Peyer's patch (tissue), 4 donors: Measurements from ENCODE around the gene ASB13.

Source experiments
- POLR2A ChIP-seq, 2 donors: fragments of 450-650 bp; IDR thresholded peaks; one replicate each; pipeline ENCODE4 v1.5.1; 2017; ENCODE audit warnings: antibody characterized with exemption in 2 of 2, mild to moderate bottlenecking in 2 of 2, moderate library complexity in 2 of 2
- TF ChIP-seq, protein P1 (sequence below), 6 experiments: fragments of 450-650 bp in 4 of 6; fragments of 200-600 bp in 2 of 6; sonication (generic) in 1 of 6; IDR thresholded peaks; one replicate each; pipeline ENCODE4 v1.5.1; 2017 to 2019; ENCODE audit warnings: antibody characterized with exemption in 6 of 6, mild to moderate bottlenecking in 3 of 6, moderate library complexity in 1 of 6

DNA sequence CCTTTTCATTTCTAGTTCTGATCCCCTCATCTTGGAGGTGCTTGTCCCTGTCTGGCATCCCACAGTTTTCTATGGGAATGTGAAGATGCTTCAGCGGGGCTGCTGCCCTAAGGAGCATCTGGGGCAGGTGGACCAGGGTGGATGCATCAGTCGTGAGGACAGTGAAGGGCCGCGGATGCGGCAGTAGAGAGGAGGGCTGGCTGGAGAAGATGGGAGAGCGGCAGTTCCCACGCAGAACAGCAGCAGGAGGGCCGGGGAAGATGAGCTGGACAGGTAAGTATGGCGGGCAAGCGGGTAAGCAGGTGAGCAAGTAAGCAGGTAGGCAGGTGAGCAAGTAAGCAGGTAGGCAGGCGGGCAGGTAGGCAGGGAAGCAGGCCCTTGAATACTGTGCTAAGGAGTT lies 48.9 kb downstream of the ASB13 start:
- TF ChIP-seq, protein P1, sequence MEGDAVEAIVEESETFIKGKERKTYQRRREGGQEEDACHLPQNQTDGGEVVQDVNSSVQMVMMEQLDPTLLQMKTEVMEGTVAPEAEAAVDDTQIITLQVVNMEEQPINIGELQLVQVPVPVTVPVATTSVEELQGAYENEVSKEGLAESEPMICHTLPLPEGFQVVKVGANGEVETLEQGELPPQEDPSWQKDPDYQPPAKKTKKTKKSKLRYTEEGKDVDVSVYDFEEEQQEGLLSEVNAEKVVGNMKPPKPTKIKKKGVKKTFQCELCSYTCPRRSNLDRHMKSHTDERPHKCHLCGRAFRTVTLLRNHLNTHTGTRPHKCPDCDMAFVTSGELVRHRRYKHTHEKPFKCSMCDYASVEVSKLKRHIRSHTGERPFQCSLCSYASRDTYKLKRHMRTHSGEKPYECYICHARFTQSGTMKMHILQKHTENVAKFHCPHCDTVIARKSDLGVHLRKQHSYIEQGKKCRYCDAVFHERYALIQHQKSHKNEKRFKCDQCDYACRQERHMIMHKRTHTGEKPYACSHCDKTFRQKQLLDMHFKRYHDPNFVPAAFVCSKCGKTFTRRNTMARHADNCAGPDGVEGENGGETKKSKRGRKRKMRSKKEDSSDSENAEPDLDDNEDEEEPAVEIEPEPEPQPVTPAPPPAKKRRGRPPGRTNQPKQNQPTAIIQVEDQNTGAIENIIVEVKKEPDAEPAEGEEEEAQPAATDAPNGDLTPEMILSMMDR (IDR thresholded peaks at IDR 0.05) = no peak
- TF ChIP-seq POLR2A (IDR thresholded peaks at IDR 0.05) = no peak
